GOT3 (cell line): ENCODE measurements around the gene AOPEP.

Experiments used
- DNase-seq: peaks from one replicate; lab custom pipeline; 2025; ENCODE audit warnings: mixed read lengths; lab: John Stamatoyannopoulos, UW

Gene AOPEP

DNA sequence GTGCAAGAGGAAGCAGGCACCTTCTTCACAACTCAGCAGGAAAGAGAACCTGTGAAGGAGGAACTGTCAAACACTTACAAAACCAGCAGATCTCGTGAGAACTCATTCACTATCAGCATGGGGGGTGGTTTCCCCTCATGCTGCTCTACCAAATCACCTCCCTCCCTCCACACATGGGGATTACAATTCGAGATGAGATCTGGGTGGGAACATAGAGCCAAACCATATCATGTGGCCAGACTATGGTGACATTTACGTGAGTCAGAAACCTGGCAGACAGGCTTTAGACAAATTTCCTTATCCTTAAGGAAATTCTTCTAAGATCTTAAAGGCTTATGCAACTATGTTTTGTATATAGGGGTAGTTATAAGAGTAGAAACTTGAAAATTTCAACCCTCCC is 8.7 kb upstream of the AOPEP start:
- no peak for DNase-seq

DNA sequence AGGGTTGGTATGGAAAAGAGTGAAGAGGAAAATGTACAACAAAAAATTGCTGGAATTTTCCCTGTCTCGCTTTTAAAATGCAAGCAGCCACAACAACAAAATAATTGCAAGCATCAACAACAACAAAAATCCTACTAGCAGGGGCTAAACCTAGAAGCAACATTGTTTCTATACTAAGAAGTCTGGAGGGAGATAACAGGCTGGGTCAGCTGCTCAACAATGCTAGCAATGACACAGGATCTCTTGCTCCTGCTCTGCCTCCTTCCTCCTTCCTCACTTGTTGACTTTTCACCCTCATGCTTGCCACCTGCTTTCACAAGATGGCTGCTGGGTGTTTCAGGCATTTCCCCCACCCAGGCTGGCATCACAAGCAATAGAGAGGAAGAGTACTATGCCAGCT is 7.6 kb upstream of the AOPEP start:
- no peak for DNase-seq

DNA sequence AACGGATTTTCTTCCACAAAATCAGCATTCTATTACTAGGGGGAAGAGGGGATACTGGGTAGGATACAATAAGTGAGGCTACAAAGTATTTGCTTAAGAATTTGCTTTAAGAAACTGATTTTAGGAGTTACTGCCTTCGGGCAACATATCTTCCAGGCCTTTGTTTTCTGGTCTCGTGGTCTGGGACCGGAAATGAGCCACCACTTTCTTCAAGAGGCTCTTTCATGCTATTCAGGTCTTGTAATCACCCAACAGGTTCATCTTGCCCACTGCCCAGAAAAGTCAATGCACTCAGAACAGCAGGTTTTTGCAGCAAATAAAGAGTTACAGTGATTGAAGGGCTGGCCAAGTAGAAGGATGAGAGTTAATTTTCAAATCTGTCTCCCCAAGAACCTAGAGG is 6.6 kb upstream of the AOPEP start:
- DNase-seq, result no peak

DNA sequence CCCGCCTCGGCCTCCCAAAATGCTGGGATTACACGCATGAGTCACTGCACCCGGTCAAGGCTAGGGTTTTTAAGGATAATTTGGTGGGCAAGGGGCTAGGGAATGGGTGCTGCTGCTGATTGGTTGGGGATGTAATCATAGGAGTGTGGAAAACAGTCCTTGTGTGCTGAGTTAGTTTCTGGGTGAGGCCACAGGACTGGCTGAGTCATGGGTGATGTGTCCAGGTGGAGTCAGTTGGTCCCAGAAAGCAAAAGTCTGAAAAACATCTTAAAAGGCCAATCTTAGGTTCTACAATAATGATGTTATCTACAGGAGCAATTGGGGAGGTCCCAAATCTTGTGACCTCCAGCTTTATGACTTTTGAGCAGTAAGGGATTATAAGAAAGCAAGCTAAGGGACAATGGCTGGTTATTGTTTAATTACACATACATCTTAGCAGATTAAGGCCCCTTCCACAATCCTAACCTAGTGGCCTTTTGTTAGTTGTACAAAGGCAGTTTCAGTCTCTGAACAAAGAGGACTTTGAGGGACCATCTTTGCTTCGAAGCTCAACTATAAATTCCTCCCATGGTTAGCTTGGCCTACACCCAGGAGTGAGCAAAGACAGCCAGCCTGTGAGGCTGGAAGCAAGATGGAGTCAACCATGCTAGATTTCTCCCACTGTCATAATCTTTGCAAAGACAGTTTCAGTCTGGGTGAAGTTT is 5.5 kb upstream of the AOPEP start:
- no peak for DNase-seq

DNA sequence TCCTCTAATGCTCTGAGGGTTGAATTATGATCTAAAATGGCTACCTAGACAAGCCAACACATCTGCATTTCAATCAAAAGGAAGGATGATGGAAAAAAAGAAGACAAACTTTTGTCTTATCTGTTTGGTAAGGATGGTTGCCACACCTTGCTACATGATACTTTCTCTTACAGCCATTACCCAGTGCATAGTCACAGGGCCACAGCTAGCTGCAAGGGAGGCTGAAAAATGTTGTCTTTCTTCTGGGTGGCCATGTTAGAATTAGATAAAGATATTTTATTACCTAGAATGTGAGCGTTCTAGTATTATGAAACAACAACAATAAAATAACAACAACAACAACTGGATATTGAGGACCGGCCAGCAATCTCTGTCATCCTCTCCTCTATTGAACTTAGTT is 4.7 kb upstream of the AOPEP start:
- no peak for DNase-seq

DNA sequence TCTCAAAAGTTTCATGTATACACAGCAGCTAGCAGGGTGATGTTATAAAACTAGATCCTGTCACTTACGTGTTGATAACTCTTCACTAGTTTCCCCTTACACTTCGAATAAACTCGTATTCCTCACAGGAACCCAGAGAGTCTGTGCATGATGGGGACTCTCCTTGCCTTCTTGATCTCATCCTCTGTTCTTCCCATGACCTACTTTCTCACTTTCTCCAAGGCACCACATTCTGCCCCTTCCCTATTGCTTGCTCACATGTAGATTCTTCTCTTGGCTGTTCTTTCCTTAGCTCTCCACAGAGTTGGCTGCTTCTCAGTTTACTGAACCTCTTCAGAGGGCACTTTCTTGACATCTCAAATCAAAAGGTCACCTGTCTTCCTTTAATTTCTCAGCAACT is 1.2 kb upstream of the AOPEP start:
- DNase-seq, result no peak

DNA sequence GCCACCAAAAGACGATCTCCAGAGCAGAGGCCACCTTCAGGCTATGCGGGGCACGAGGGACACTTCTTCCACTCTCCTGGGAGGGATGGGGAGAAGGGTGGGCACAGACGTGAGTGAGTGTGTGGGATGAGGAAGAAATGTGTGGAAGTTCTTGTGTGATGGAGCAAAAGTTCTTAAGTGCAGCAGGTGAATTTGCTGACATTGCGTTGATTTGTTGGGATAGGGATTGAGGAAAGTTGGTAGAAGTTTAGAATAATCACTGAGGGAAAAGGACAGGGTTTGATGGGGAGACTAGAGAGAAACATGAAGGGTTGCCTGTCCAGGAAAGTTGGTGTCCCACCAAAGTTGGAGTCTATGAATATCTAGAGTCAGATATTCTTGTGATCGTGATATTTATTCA is 2.2 kb downstream of the AOPEP start:
- DNase-seq, result no peak

DNA sequence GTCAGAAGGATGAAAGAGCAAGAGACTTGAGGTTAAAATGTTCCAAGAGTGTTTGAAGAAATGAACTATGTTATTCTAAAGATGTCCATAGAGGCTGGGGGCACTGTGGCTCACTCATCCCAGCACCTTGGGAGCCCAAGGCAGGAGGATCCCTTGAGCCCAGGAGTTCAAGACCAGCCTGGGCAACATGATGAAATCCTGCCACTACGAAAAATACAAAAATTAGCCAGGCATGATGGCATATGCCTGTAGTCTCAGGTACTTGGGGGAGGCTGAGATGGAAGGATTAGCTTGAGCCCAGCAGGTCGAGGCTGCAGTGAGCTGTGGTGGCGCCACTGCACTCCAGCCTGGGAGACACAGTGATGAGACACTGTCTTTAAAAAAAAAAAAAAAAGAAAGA is 2.7 kb downstream of the AOPEP start:
- DNase-seq, result no peak

DNA sequence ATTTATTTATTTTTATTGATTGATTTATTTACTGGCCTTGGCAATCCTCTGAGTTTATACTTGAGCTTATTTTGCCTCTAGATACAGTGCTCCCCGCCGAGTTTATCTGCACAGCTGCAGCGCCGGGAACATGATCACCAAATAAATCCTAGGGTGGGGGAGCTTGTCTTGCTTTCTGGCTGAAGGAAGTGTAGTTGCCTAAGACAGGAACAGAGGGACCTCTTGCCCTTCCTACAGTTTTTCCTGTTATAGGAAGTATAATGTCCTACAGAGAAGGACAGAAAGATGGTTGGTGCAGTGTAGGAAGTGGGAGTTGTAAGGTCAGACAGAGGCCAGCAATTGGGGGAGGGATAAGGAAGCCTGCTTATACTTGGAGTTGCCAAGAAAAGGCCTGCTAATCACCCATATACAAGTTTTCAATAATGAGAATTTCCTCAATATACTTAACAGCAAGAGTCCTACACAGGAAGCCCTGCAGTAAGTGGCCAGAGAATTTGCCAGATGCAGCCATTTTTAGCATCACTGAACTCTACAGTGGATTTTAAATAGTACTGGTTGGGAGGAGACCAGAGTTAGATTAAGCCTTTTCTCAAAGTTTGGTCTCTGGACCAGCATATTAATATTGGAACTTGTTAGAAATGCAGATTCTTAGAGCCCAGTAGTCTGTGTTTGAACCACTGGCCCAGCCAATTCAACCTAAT is 7.7 kb downstream of the AOPEP start:
- no peak for DNase-seq

DNA sequence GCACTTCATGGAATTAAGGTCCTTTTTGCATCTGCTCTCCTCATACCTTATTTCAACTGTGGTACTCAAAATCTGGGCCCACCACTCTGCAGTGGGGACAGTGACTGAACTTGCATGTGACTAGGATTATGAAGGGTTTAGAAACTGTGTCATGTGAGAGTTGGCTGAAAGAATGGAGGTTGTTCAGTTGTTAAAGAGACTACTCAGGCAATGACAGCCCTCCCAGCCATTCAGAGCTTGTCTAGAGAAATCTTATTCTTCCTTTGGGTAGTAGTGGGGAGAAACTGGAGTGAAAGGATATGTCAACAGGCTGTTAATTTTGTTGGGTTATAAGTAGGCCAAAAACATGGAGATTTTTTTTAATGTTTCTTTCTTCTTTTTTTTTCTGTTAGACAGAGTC is 10.3 kb downstream of the AOPEP start:
- DNase-seq, result no peak

DNA sequence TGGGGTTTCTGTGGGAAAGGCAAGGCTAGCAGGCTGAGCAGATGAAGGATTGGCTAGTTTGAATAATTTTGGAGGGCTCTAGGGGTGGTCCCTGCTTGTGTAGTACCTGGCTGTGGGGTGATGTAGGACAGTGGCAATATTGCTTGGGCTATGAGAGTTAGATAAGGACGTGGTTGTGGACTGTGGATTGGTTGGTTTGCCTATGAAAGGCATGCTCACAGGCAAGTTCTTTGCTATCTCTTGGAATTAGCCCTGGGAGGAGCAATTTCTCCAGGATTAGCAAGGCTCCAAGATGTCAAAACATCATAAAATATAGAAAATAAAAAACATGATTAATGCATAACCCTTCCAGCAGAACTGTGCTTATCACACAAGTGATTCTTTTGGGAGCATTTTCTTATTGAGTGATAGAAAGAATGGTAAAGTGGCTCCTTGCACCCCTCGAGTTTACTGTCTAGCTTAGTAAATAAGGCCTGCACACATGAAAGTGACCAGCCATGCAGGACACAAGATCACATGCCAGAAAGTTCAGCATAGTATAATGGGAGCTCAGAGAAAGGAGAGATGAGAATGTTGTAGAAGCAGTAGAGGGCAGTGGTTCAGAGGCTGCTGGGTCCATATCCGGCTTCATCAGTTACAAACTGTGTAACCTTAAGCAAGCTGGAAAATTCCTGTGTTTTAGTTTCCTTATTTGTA is 13.8 kb downstream of the AOPEP start:
- DNase-seq, result no peak

DNA sequence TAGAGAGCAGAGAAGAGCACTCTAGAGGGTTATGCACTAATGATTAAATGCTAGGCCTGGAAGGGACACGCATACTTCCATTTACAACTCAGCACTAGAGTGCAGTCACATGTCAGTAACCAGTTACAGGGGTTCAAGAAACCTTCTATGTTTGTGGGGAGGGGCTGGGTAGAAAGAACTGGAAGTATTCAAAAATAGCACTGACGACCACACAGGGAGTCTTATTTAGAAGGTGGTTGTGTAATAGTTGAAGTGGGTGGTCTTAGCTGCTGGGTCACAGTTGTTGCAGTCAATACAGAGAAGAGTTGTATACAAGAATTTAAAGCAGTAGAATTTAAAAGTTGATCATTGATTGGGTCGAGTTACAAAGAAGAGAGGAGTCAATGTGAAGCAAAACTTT is 15.4 kb downstream of the AOPEP start:
- no peak for DNase-seq

DNA sequence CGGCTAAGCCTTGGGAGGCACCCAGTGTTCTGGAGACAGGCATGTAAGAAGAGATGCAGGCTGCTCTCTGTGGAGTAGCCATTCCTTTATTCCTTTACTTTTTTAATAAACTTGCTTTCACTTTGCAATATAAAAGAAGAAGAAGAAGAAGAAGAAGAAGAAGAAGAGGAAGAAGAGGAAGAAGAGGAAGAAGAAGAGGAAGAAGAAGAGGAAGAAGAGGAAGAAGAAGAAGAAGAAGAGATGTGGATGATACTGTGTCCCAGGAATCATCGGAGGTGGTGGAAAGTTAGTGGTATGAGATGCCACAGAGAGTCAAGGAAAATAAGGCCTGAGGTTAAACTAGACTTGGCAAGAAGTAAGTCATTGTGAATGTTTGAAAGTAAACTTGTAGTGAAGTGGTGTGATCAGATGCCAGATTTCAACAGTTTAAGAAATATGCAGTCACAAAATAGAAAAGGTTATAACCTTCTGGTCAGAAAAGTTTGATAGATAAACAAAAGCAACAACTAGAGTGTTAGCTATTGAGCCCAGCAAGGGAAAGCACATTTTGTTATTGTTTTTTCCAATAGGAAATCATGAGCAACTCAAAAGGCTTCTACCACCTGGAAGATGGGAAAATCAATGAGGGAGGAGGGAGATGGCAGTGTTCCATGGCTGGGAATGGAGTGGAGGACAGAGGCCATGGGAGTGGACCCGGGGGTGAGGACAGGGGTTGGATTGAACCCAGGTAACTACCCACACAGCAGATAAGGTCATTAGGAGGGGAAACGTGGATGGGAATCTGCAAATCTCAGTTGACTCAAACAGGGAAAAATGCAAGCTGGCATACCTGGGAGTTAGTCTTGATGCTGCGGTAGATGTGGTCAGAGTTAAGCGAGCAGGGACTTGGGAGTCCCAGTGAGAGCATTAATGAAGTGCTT is 16.8 kb downstream of the AOPEP start:
- no peak for DNase-seq

DNA sequence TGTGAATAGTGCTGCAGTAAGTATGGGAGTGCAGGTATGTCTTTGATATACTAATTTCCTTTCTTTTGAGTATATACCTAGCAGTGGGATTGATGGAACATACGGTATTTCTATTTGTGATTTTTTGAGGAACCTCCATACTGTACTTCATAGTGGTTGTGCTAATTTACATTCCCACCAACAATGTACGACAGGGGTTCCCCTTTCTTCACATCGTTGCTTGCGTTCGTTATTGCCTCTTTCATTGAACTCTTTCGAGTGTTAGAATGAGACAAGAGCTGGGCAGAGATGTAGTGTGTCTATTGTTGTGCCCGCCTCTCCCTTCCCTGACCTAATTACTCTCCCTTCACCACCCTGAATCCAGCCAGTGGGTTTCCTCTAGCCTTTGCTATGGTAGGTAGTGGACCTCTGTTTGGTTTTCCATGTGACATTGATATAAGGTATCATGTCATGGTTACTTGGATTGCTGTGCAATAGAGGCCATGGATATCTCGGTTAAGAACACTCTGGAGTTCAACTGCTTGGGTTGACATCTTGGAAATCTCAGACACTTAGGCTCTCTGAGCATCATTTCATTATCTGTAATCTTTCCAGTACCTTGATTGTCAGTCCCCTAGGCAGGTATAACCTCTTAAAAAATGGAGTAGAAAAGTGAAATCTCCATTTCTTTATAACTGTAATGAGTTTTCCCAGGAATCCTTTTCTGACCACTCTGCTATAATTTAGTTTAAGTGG is 19.5 kb downstream of the AOPEP start:
- DNase-seq, result no peak

DNA sequence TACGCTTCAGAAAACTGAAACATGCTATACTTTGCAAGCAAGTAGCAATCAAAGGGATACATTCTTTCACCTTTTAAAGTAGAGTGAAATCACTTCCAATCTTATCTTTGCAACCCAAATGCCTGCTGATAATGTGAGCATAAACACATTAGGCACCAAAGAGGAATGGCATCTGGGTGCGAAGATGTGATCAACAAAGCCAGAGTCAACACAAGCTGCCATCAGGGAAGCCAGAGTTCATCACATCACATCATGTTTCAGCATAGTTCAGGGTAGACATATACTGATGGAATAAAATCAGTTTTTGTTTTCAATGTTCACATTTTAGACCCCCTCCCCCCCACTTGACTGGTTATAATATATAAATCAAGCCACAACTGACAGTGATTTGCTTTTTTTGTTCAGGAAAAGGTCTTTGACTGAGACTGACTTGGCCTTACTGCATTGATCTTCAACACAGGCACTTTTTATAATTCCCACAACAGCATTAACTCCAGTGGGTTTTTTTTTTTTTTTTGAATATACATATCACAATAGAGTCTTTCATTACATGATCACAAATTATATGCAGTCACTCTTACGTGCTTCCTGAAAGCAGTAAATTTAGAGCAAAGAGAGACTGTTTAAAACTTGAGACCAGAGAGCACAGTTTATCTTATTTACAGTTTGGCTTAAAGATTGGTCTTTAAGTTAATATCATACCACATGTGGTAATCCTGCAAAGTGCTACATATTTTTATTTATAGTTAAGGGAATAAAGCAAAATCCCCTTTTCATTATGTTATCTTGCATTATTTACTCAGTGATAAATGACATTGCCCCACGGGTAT is 20.3 kb downstream of the AOPEP start:
- no peak for DNase-seq

DNA sequence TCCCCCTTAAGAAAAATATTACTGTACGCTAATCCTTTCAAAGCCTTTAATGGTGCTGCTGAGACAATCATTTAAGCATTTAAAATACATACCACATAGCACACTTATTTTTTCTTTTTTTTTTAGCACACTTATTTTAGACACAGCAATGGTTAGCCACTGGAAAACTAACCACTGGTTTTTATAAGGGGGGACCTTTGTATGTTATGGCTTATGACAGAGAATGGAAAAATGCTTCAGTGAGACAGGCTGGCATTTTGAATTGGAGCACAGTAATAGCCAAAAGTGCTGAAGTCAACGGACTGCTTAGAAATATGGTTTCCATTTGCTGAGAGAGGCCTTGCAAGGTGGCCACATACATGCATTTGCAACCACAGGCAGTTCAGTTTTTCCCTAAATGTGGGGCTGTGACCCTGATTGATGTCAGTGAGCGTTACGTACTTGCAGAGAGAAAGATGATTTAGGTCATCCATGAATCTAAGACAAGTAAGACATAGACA is 28.5 kb downstream of the AOPEP start:
- DNase-seq, result no peak

DNA sequence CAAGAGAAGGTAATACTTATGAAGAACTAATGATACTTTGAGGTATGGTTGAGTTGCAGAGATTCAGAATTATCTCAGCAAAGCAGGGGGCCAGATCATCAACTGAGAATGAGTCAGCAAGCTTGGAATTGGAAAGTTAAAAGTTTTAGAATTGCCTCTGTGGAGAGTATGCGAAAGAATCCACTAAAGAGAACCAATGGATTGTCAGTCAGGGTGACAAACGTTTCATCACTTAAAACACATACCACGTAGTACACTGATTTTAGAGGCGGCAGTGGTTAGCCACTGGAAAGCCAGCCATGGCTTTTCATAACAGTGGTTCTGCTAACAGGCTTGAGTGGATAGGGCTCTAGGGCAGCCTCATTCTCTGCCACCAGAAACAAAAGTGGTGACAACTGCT is 30.7 kb downstream of the AOPEP start:
- DNase-seq, result no peak

DNA sequence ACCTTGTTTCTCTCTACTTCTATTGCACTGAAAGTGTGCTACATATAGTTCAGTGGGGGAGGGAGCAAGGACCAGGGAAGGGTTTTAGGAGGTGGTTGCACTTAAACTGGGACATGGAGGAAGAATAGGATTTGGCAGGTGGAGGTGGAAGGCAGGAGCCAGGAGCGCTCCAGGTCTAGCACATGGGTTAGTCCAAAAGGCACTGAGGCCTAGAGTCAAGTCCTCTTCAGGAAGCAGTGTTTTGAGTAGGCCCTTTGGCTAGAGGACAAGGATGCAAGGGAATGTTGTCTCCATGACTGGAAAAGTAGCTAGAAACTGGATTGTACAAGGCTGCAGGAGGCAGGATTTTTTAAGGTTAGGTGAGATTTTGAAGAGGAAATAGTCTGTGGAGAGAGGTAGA is 31.5 kb downstream of the AOPEP start:
- DNase-seq, result no peak

DNA sequence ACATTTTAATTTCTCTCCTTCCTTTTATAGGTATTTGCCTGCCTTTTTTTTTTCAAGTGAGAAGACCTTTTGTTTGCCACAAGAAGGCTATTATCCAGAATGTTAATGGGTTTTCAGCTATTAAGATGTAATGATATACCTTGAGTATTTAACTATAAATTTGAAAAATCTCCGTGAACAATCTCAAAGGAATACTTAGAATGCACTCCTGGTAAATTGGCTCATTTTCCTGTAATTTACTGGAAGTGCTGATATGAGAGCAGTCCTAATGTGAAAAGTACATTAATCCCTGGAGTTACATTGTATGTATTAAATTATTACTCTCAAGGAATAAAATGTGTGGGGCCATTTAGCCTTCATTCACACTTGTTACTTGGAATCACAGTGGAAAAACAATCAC is 32.4 kb downstream of the AOPEP start:
- no peak for DNase-seq

DNA sequence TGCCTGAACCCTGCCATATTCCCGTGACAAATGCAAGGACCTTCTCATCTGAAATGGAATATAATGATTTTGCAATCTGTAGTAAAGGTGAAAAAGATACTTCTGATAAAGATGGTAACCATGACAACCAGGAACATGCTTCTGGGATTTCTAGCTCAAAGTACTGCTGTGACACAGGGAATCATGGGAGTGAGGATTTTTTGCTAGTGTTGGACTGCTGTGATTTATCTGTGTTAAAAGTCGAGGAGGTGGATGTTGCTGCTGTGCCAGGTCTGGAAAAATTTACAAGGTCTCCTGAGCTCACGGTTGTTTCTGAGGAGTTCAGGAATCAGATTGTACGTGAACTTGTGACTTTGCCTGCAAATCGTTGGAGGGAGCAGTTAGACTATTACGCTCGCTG is 33.5 kb downstream of the AOPEP start:
- no peak for DNase-seq

DNA sequence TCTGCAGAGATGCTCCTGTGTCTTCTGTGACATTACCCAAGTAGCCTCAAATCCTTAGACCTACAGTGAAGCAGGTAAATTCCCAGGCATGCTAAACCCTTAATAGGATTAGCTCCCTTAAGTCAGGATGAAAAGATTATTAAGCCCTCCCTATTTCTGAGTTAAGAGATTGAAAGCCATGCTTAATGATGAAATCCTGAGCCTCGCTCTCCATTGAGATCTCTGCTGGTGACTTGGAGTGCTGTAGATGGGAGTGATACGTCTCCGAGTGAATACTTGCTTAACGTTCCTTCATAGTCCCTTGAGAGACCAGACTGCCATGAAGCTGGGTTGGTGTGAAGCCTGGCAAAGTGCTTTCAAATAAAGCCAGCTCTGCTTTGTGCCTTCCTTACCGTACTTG is 34.2 kb downstream of the AOPEP start:
- DNase-seq, result no peak
